NCI-H1436 treated with DMSO at 0.1 percent for 48 hours (cell line): ENCODE measurements around the gene GOLGA6L7.
"Not testable (repeated sequence)": the region's sequence is repeated elsewhere in the genome, so short reads cannot be mapped to it uniquely, and the experiment has no call there.

Source experiments
- DNase-seq: peaks from one replicate; lab custom pipeline; 2025; lab: John Stamatoyannopoulos, UW

GOLGA6L7 gene

GRCh38 chr15:28884151-28884940 lies 35.9 kb upstream of the GOLGA6L7 start:
- no peak for DNase-seq

- no peak for DNase-seq
These were observed 33.2 kb upstream of the GOLGA6L7 start for GRCh38 chr15:28881600-28881999.

DNA sequence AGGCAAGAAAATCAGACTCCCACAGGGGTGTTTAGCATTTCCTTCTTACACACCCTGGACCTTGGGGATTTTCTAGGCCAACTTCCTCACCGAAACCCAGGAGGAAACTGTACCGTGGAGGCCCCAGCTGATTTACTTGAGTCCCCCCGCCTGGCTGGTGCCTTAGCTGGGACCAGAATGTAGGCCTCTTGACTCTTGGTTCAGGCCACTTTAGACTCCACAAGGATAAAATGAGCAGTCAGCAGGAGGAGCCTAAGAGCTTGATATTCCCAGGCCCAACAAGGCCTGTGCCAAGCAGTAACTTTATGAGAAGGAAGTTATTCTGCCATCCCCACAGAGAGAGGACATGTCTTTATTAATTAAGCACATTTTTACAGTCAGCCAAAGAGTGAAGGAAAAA lies 32.7 kb upstream of the GOLGA6L7 start:
- no peak for DNase-seq

- no peak for DNase-seq
These were observed 32.2 kb upstream of the GOLGA6L7 start for GRCh38 chr15:28880680-28881079.

DNA sequence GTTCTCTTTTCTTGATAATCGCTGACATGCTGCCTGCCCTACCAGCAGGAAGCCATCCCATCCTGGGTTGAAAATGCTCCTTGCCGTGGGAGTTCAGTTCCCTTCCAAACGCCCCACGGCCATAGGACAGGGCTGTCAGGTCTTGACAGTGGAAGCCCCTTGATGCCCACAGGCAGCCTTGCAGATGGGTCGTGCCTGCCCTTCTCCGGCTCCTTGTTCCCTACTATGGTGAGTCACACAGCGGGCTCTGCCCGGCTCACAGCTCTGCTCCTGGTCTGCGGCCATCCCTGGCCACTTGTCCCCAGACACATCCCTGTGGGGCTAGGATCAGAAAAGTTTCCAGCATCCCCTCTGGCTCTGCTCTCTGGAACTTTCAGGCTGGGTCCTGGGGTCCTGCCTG lies 31.1 kb upstream of the GOLGA6L7 start:
- DNase-seq, result no peak

- no peak for DNase-seq
These were observed 29.8 kb upstream of the GOLGA6L7 start for GRCh38 chr15:28878209-28878608.

DNA sequence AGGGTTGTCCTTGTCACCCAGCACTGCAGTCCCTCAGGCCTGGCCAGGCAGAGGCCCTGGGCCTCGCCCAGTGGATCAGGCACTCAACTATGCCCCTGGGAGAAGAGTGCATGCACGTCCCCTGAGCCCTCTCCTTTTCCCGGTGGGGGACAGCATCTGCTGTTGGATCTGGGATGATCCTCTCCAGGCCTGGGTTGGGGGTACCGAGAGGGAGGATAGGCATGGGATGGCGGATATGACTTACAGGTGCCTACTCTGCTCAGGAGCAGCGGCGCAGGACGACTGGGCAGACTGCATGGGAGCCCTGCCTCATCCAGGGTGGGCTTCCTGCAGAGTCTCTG lies 28.4 kb upstream of the GOLGA6L7 start:
- no peak for DNase-seq

DNA sequence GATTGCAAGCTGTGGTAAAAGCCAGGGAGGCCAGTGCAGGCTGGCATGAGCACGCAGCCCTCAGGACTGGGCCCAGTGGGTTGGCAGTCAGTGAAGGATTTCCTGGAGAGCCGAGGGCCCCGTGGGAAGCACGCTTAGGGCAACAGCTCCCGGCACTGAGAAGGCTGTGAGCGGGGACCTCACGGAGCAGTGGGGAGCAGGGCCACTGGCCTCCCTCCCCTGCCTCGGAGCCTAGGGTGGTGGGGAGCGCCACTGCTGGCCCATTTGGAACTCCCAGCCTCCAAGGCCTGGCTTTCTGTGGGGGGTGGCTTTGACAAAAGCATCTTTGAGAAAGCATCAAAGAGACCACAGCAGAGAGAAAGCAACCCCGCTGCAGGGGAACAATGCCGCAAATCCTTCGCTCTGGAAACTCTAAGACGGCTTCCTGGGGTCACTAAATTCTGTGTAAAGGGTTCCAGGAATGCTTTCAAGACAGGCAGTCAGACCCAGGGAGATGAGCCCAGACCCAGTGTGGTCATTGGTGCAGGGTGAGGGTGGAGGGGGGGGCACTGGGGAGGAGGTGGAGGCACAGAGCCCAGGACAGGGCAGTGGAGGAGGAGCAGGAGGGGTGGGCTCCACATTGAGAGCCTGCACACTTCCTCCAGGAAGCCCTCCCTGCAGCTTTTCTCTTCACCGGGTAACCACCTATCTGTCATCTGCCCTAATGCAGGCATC lies 27.8 kb upstream of the GOLGA6L7 start:
- DNase-seq, result no peak

DNA sequence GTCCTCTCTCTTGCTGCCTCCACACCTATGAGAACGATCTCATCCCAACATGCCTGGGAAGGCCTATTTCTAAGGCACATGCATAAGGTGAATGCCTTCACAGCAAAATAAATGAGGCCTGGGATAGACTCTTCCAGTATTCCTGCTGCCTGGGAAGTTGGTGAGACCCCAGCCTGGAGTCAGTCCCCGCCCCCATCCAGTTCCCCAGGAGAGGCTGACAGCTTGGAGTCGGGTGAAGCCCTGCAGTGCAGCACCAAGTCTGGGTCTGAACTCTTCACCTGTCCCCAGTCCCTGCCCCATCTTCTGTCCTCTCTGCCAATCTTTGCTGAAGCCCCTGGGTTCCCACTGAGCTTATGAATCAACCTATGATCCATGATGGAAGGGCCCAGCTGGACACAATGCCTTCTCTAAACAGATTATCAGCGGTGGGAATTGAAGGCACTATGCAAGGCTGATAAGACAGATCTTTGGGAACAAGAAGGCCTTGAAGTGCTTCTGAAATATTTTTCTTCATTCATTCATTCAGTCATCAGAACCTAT lies 27.1 kb upstream of the GOLGA6L7 start:
- no peak for DNase-seq

GRCh38 chr15:28873585-28874190 lies 25.2 kb upstream of the GOLGA6L7 start:
- no peak for DNase-seq

GRCh38 chr15:28873006-28873405 lies 24.6 kb upstream of the GOLGA6L7 start:
- no peak for DNase-seq

DNA sequence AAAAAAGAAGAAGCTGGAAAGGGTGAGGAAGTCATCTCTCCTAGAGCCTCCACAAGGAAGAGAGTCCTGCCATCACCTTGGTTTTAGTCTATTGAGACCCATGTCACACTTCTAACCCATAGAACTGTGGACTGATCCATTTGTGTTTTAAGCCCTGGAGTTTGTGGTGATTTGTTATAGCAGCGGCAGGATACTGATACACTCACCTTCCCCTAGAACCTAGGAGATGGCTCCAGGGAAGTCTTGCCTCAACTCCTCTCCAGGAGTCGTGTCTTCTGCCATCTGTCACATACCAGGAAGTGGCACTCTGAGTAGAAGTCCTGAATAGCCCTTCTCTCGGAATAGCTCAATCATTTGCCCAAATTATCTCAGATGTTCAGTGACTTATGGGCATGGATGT lies 22.7 kb upstream of the GOLGA6L7 start:
- DNase-seq, result no peak

DNA sequence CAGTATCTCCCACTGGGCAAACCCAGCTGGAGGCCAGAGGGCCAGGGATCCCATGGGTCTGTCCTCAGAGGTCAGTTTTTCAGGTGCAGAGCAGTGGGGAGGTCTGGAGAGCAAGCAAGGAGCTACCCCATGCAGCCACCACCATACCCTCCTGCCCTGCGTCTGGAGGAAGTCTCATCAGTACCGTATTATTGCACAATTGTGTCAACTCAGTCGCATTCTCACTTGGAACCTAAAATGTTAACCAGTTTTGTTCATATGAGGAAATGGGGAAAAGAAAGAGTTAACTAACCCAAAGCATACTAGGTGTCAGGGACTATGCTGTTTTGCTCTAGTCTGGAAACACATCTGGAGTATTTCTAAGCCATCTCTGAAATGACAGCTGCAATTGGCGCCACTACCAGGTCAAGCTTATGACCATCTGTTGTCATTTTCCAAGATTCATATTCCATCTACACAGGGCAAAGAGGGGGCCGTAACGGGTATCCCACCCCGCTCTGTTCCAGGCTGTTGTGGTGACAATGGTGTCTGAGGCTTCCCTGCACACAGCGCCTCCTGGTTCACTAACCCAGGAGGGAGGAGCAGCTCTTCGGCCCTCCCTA lies 20.4 kb upstream of the GOLGA6L7 start:
- no peak for DNase-seq

DNA sequence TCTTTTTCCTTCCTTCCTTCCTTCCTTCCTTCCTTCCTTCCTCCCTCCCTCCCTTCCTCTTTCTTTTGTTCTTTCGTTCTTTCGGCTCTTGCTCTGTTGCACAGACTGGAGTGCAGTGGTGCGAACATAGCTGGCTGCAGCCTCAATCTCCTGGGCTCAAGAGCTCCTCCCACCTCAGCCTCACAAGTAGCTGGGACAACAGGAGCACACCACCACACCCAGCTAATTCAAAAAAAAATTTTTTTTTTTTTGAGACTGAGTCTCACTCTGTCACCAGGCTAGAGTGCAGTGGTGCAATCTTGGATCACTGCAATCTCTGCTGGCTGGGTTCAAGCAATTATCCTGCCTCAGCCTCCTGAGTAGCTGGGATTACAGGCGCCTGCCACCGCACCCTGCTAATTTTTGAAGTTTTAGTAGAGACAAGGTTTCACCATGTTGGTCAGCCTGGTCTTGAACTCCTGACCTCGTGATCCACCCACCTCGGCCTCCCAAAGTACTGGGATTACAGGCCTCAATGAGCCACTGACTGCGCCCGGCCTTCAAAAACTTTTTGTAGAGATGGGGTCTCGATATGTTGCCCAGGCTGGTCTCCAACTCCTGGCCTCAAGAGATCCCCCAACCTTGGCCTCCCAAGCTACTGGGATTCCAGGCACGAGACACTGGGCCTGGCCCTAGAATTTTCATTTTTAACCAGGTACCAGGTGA lies 13.3 kb upstream of the GOLGA6L7 start:
- not testable (repeated sequence) for DNase-seq

GRCh38 chr15:28861031-28861534 lies 12.6 kb upstream of the GOLGA6L7 start:
- DNase-seq, result no peak

DNA sequence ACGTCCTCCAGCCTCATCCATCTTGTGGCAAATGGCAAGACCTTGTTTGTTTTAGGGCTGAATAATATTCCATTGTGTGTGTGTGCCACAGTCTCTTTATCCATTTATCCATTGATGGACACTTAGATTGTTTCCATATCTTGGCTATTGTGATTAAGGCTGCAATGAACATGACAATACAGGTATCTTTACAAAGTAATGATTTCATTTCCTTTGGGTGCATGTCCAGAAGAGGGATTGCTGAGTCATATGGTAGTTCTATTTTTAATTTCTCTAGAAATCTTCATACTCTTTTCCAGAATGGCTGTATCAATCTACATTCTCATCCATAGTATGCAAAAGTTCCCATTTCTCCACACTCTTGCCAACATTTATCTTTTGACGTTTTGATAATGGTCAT lies 6.1 kb upstream of the GOLGA6L7 start:
- DNase-seq, result not testable (repeated sequence)

DNA sequence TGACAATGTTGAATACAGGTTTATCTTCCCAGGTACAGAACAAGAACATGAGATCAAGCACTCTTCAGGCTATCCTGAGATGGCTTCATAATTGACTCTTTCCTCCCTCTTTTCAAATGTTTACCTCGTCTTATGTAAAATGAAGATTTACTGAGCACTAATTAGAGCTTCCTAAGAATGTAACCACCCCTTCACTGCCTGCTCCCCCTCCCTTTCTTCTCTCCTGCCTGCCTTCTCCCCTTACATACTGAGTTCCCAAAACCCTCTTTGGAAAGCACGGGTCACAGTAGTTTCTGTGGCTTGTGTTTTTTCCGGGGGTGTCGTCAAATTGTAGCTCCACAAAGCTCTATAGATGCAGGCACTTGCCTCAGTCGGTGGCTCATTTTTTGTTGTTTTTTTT lies 5.2 kb upstream of the GOLGA6L7 start:
- not testable (repeated sequence) for DNase-seq

DNA sequence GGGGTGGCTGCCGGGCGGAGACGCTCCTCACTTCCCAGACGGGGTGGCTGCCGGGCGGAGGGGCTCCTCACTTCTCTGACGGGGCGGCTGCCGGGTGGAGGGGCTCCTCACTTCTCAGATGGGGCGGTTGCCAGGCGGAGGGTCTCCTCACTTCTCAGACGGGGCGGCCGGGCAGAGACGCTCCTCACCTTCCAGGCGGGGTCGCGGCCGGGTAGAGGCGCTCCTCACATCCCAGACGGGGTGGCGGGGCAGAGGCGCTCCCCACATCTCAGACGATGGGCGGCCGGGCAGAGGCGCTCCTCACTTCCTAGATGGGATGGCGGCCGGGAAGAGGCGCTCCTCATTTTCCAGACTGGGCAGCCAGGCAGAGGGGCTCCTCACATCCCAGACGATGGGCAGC lies 1.3 kb upstream of the GOLGA6L7 start:
- not testable (repeated sequence) for DNase-seq

DNA sequence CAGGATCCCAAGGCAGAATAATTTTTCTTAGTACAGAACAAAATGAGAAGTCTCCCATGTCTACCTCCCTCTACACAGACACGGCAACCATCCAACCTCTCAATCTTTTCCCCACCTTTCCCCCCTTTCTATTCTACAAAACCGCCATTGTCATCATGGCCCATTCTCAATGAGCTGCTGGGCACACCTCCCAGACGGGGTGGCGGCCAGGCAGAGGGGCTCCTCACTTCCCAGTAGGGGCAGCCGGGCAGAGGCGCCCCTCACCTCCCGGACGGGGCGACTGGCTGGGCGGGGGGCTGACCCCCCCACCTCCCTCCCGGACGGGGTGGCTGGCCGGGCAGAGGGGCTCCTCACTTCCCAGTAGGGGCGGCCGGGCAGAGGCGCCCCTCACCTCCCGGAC lies 827 bp upstream of the GOLGA6L7 start:
- not testable (repeated sequence) for DNase-seq

DNA sequence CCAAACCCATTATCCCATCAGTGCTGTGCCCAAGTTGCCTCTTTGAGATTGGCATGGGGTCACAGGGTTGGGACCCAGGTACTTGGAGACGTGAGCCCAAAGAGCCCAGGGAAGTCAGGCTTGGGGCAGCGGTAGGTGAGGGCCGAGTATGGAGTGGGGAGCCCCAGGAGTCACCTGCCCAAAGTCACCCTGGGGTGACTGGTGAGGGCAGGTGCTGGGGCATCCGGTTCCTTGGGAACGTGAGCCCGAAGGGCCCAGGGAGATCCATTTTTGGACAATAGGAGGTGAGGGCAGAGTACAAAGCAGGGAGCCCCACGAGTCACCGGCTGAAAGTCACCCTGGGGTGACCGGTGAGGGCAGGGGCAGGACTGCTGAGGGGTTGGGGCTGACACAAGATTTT lies 485 bp downstream of the GOLGA6L7 start:
- not testable (repeated sequence) for DNase-seq

GRCh38 chr15:28847247-28847646 lies 1.2 kb downstream of the GOLGA6L7 start:
- not testable (repeated sequence) for DNase-seq

- DNase-seq, result not testable (repeated sequence)
These were observed 4.3 kb downstream of the GOLGA6L7 start for GRCh38 chr15:28844147-28844546.
